Epithelial cell of proximal tubule (primary cell): ENCODE measurements around the gene EFNA3. TPM values are rescaled to one million over a fixed set of nuclear protein-coding genes. Genes with fewer than 3 reads are reported as not detected.

ENCODE experiments used
- DNase-seq: peaks from one replicate; pipeline ENCODE4 v3.0.0-alpha.2; 2011; ENCODE audit warnings: low read depth
- H3K4me3 ChIP-seq: 2 replicates; pipeline ENCODE4 v1.5.1; 2011; ENCODE audit warnings: low read depth, mild to moderate bottlenecking, low read length
- CTCF ChIP-seq: conservative IDR thresholded peaks from 2 replicates; pipeline ENCODE4 v1.5.1; 2012; ENCODE audit warnings: low read depth, mild to moderate bottlenecking, low read length
- total RNA-seq: library from RNA; depleted of rRNA; stranded (reverse); fragments of >200 nt; gene quantifications from 2 replicates; pipeline ENCODE4 v1.2.3, GENCODE V29; 2015

The EFNA3 gene
- total RNA-seq, 1 donor from 2014 or later, result 2.8 TPM

GRCh38 chr1:155034318-155035208 is 44.1 kb upstream of the EFNA3 start:
- H3K4me3 ChIP-seq, result no peak overlapping the region
- TF ChIP-seq CTCF, result no peak
- DNase-seq, result no peak

GRCh38 chr1:155035936-155036335 is 42.7 kb upstream of the EFNA3 start:
- H3K4me3 ChIP-seq, result no peak overlapping the region
- no peak for DNase-seq

GRCh38 chr1:155037043-155037442 is 41.6 kb upstream of the EFNA3 start:
- H3K4me3 ChIP-seq, result no peak overlapping the region
- no peak for TF ChIP-seq CTCF
- DNase-seq, result no peak

More at GRCh38 chr1:155035936-155036335, 42.7 kb upstream of the EFNA3 start:
- no peak for TF ChIP-seq CTCF

- DNase-seq, result no peak
- H3K4me3 ChIP-seq, result no peak overlapping the region
- TF ChIP-seq CTCF, result no peak
These were observed 40.7 kb upstream of the EFNA3 start for GRCh38 chr1:155037851-155038441.

- H3K4me3 ChIP-seq, result no peak overlapping the region
- TF ChIP-seq CTCF, result no peak
- no peak for DNase-seq
These were observed 39.9 kb upstream of the EFNA3 start for GRCh38 chr1:155038602-155039307.

GRCh38 chr1:155039308-155039669 is 39.3 kb upstream of the EFNA3 start:
- no peak overlapping the region for H3K4me3 ChIP-seq
- TF ChIP-seq CTCF, result no peak
- no peak for DNase-seq
